Esophagus squamous epithelium (tissue), 5 donors: ENCODE data around the gene ST3GAL3. TPM values are rescaled to one million over a fixed set of nuclear protein-coding genes. Genes with fewer than 3 reads are reported as not detected.

Experiments
- DNase-seq: peaks from one replicate; lab custom pipeline; 2025; lab: John Stamatoyannopoulos, UW
- H3K27ac ChIP-seq, 4 donors: fragments of 200-600 bp; sonication (generic); one replicate each; pipeline ENCODE4 v1.5.1; 2016 to 2019; ENCODE audit warnings: mild to moderate bottlenecking in 1 of 4
- H3K27me3 ChIP-seq, 4 donors: fragments of 200-600 bp; sonication (generic); 1 replicate in 3 of 4; 2 replicates in 1 of 4; pipeline versions ENCODE4 v1.5.1 to v1.6.0; 2017 to 2021; ENCODE audit warnings: antibody characterized with exemption in 1 of 4
- H3K36me3 ChIP-seq, 3 donors: fragments of 200-600 bp; sonication (generic); one replicate each; pipeline ENCODE4 v1.5.1; 2016 to 2019
- H3K4me1 ChIP-seq, 3 donors: fragments of 200-600 bp; sonication (generic); one replicate each; pipeline ENCODE4 v1.5.1; 2017 to 2019
- H3K4me3 ChIP-seq, 4 donors: fragments of 200-600 bp; sonication (generic); 1 replicate in 3 of 4; 2 replicates in 1 of 4; pipeline ENCODE4 v1.5.1; 2016 to 2019; ENCODE audit warnings: mild to moderate bottlenecking in 2 of 4, moderate library complexity in 1 of 4
- H3K9me3 ChIP-seq, 3 donors: fragments of 200-600 bp; sonication (generic); one replicate each; pipeline ENCODE4 v1.5.1; 2016 to 2019
- CTCF ChIP-seq, 6 experiments: fragments of 450-650 bp in 4 of 6; fragments of 200-600 bp in 2 of 6; sonication (generic) in 2 of 6; IDR thresholded peaks; one replicate each; pipeline ENCODE4 v1.5.1; 2016 to 2019; ENCODE audit warnings: antibody characterized with exemption in 6 of 6, mild to moderate bottlenecking in 4 of 6, moderate library complexity in 4 of 6
- POLR2A ChIP-seq, 4 donors: fragments of 450-650 bp; IDR thresholded peaks; one replicate each; pipeline ENCODE4 v1.6.1; 2017; ENCODE audit warnings: antibody characterized with exemption in 4 of 4, mild to moderate bottlenecking in 4 of 4, moderate library complexity in 3 of 4
- WGBS, 2 donors: methylation state at CpG; one replicate each; pipeline ENCODE4 v1.1.5; 2018; 5-methylcytosine and 5-hydroxymethylcytosine counted together
- intact Hi-C: fragments of 100-400 bp; cut with DNase I; formaldehyde crosslinking; loops from one replicate; pipeline ENCODE4 v1.15.0; 2022
- total RNA-seq, 4 donors: library from RNA; depleted of rRNA; stranded (reverse); fragments of >200 nt; gene quantifications; one replicate each; pipeline ENCODE4 v1.1.0, GENCODE V29; 2016
- donor health status: DM: yes; HTN: yes; CAD: no.

The ST3GAL3 gene
- total RNA-seq, 4 donors from 2014 or later = 2.8 to 10.7 (median 7.1) TPM

GRCh38 chr1:43705982-43706597 is 1.2 kb upstream of the ST3GAL3 start:
- intact Hi-C loops = no loop called here
- no peak for DNase-seq
- H3K36me3 ChIP-seq = peaks cover under 1 to 39% (median 9%) of the 10 kb centered on the region in 3 donors
- H3K27ac ChIP-seq = peak overlapping the region in 2 of 4 donors; percentile 77 to 91
- 43 to 54% methylated on average over 4 to 5 of the region's 5 CpGs for WGBS, 2 donors
- H3K9me3 ChIP-seq = no peaks in the 10 kb centered on the region
- peak overlapping the region in 3 of 4 donors; percentile 74 to 93 (median 91) for H3K4me3 ChIP-seq
- TF ChIP-seq POLR2A (IDR thresholded peaks at IDR 0.05) (no peak), CTCF (IDR thresholded peaks at IDR 0.05) (no peak)
- peaks cover 13 to 39% (median 21%) of the 10 kb centered on the region in 3 donors for H3K4me1 ChIP-seq
- H3K27me3 ChIP-seq = no peaks in the 10 kb centered on the region

GRCh38 chr1:43706598-43707189 is 642 bp upstream of the ST3GAL3 start:
- peak overlapping the region; percentile 55 to 91 (median 84) for H3K27ac ChIP-seq
- DNase-seq = no peak
- H3K36me3 ChIP-seq = peaks cover 0 to 33% (median 6%) of the 10 kb centered on the region in 3 donors
- H3K27me3 ChIP-seq = no peaks in the 10 kb centered on the region
- H3K9me3 ChIP-seq = no peaks in the 10 kb centered on the region
- no peak for TF ChIP-seq POLR2A (IDR thresholded peaks at IDR 0.05)
- no peak for TF ChIP-seq CTCF (IDR thresholded peaks at IDR 0.05)
- H3K4me3 ChIP-seq = peak overlapping the region; percentile 74 to 93 (median 92)
- intact Hi-C loops = no loop called here
- H3K4me1 ChIP-seq = peaks cover 13 to 45% (median 21%) of the 10 kb centered on the region in 3 donors
- 0 to 1% methylated on average over 10 to 11 of the region's 30 CpGs for WGBS, 2 donors

GRCh38 chr1:43708002-43708410 is 670 bp downstream of the ST3GAL3 start:
- Histone ChIP-seq H3K36me3 (peaks cover 0 to 20% (median 6%) of the 10 kb centered on the region in 3 donors), H3K27ac (peak overlapping the region; percentile 71 to 91 (median 84)), H3K27me3 (no peaks in the 10 kb centered on the region), H3K4me3 (peak overlapping the region; percentile 74 to 93 (median 92)), H3K9me3 (no peaks in the 10 kb centered on the region), H3K4me1 (peaks cover 13 to 54% (median 21%) of the 10 kb centered on the region in 3 donors)
- no peak for DNase-seq
- no peak for TF ChIP-seq POLR2A (IDR thresholded peaks at IDR 0.05)
- TF ChIP-seq CTCF (IDR thresholded peaks at IDR 0.05) = no peak
- intact Hi-C loops = no loop called here
- 0 to 4% methylated on average over 15 of the region's 15 CpGs for WGBS, 2 donors

GRCh38 chr1:43711049-43711448 is 3.7 kb downstream of the ST3GAL3 start:
- intact Hi-C loops = no loop called here
- 76 to 89% methylated on average over 2 of the region's 2 CpGs for WGBS, 2 donors
- TF ChIP-seq POLR2A (IDR thresholded peaks at IDR 0.05) (no peak), CTCF (IDR thresholded peaks at IDR 0.05) (no peak)
- Histone ChIP-seq H3K27me3 (no peaks in the 10 kb centered on the region), H3K9me3 (no peaks in the 10 kb centered on the region), H3K4me1 (peaks cover 13 to 42% (median 18%) of the 10 kb centered on the region in 3 donors), H3K27ac (peak overlapping the region in 1 of 4 donors; percentile 66), H3K4me3 (no peak overlapping the region), H3K36me3 (no peaks in the 10 kb centered on the region)
- DNase-seq = no peak
